ENCODE results near the gene KCNG4. TPM values are rescaled to one million over a fixed set of nuclear protein-coding genes. Genes with fewer than 3 reads are reported as not detected.

Gene KCNG4, protein sequence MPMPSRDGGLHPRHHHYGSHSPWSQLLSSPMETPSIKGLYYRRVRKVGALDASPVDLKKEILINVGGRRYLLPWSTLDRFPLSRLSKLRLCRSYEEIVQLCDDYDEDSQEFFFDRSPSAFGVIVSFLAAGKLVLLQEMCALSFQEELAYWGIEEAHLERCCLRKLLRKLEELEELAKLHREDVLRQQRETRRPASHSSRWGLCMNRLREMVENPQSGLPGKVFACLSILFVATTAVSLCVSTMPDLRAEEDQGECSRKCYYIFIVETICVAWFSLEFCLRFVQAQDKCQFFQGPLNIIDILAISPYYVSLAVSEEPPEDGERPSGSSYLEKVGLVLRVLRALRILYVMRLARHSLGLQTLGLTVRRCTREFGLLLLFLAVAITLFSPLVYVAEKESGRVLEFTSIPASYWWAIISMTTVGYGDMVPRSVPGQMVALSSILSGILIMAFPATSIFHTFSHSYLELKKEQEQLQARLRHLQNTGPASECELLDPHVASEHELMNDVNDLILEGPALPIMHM
- total RNA-seq (ENCODE audit: low replicate concordance), result not detected in 2 replicates

GRCh38 chr16:84239909-84240308 is at the start of gene KCNG4:
Gene KCNG4, minus strand, starts transcription at chr16:84240012. Its CDS starts 2,527 bp downstream, at chr16:84237485.
- Histone ChIP-seq H3K79me2 (ENCODE audit: low read depth) (no peaks in the 10 kb centered on the region), H4K20me1 (ENCODE audit: low read depth) (no peaks in the 10 kb centered on the region), H2AFZ (replicated peaks) (no peak within 1 kb of the TSS), H3K9ac (no peak within 1 kb of the TSS), H3F3A (ENCODE audit: low read depth) (no peaks in the 10 kb centered on the region), H3K27ac (no peak within 1 kb of the TSS), H3K4me1 (no peaks in the 10 kb centered on the region), H3K27me3 (no peaks in the 10 kb centered on the region), H3K4me3 (no peak within 1 kb of the TSS), H3K9me3 (ENCODE audit: low read depth) (no peaks in the 10 kb centered on the region), H3K36me3 (no peaks in the 10 kb centered on the region), H3K4me2 (no peak within 1 kb of the TSS)
- peak within 1 kb of the TSS; percentile 27 for H3K4me3 Mint-ChIP-seq
- DNase-seq (ENCODE audit: low spot score), result no peak
- no peaks in the 10 kb centered on the region for H3K9me3 Mint-ChIP-seq
- peak within 1 kb of the TSS; percentile 37 for H3K27ac Mint-ChIP-seq
- H3K4me1 Mint-ChIP-seq, result peaks cover 21% of the 10 kb centered on the region
- no peaks in the 10 kb centered on the region for H3K27me3 Mint-ChIP-seq (ENCODE audit: insufficient read depth, low read depth)
- TF ChIP-seq CTCF (IDR thresholded peaks at IDR 0.05) (no peak), EZH2 (IDR thresholded peaks at IDR 0.05) (no peak), EZH2phosphoT487 (IDR thresholded peaks at IDR 0.05) (no peak)
- H3K36me3 Mint-ChIP-seq, result no peaks in the 10 kb centered on the region

DNA sequence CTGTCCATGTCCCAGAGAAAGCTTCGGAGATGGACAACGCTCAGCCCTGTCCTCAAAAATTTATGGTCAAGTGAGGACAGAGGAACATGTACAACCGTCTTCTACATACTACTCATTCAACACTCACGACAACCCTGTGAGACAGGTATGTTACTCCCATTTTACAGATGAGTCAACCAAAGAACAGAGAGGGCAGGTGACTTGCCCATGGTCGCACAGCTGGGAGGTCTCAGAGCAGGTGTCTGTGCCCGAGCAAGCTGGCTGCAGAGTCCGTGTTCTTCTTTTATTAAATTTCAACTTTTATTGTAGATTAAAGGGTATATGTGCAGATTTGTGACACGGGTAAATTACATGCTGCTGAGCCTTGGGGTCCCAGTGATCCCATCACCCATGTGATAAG is 49.1 kb upstream of the KCNG4 start:
- H3F3A ChIP-seq (ENCODE audit: low read depth), result no peaks in the 10 kb centered on the region

DNA sequence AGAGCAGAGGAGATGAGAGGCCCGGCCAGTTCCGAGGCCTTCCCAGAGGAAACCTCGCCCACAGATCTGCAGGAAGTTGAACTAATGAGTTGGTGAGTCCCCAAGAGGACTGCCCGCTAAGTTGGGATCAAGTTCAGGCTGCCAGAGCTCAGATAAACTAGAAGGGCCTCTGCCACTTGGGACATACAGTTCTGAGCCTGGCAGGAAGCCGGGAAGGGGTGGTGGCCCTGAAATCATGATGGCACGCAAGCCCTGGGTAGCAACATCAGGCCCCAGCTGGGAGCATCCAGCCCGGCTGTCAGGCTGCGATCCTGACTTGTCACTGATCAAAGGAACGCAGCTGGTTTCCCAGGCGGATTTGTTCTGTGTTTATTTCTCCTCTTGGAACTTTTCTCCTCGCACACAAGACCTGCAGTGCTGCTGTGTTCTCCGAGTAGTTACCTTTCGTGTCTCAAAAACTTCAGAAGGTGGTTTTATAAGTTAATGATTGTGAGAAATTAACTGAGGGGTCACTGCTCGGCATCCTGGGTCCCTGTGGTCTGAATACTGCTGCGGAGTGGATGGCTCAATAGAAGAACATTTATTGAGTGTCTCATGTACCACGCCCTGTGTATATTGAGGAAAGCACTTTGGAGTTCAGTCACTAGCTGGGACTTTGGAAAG is 46.9 kb upstream of the KCNG4 start:
- Mint-ChIP-seq H3K27me3 (ENCODE audit: insufficient read depth, low read depth) (peaks cover 24% of the 10 kb centered on the region), H3K9me3 (peaks cover 8% of the 10 kb centered on the region), H3K4me3 (no peak overlapping the region), H3K27ac (no peak overlapping the region), H3K4me1 (peaks cover 40% of the 10 kb centered on the region), H3K36me3 (no peaks in the 10 kb centered on the region)
- no peak overlapping the region for H3K9ac ChIP-seq
- peaks cover 7% of the 10 kb centered on the region for H3K4me1 ChIP-seq
- no peak overlapping the region for H2AFZ ChIP-seq (replicated peaks)
- no peaks in the 10 kb centered on the region for H4K20me1 ChIP-seq (ENCODE audit: low read depth)
- no peak overlapping the region for H3K4me2 ChIP-seq
- DNase-seq (ENCODE audit: low spot score), result no peak
- peaks cover 13% of the 10 kb centered on the region for H3K27me3 ChIP-seq
- H3K79me2 ChIP-seq (ENCODE audit: low read depth), result no peaks in the 10 kb centered on the region
- no peaks in the 10 kb centered on the region for H3K9me3 ChIP-seq (ENCODE audit: low read depth)
- no peaks in the 10 kb centered on the region for H3F3A ChIP-seq (ENCODE audit: low read depth)
- no peak overlapping the region for H3K4me3 ChIP-seq
- no peak for TF ChIP-seq EZH2phosphoT487 (IDR thresholded peaks at IDR 0.05)
- TF ChIP-seq EZH2 (IDR thresholded peaks at IDR 0.05), result no peak
- no peak for TF ChIP-seq CTCF (IDR thresholded peaks at IDR 0.05)
- H3K27ac ChIP-seq, result no peak overlapping the region
- H3K36me3 ChIP-seq, result no peaks in the 10 kb centered on the region

More for the DNA sequence above, 49.1 kb upstream of the KCNG4 start:
- no peak for DNase-seq (ENCODE audit: low spot score)
- Mint-ChIP-seq H3K4me1 (peaks cover 32% of the 10 kb centered on the region), H3K27me3 (ENCODE audit: insufficient read depth, low read depth) (peaks cover 22% of the 10 kb centered on the region), H3K36me3 (no peaks in the 10 kb centered on the region), H3K27ac (no peak overlapping the region), H3K9me3 (peaks cover 8% of the 10 kb centered on the region), H3K4me3 (no peak overlapping the region)
- Histone ChIP-seq H2AFZ (replicated peaks) (no peak overlapping the region), H3K79me2 (ENCODE audit: low read depth) (no peaks in the 10 kb centered on the region), H3K27me3 (peaks cover 13% of the 10 kb centered on the region), H3K9me3 (ENCODE audit: low read depth) (no peaks in the 10 kb centered on the region), H3K4me3 (no peak overlapping the region), H3K4me1 (peaks cover 4% of the 10 kb centered on the region), H3K36me3 (no peaks in the 10 kb centered on the region), H3K4me2 (no peak overlapping the region), H4K20me1 (ENCODE audit: low read depth) (no peaks in the 10 kb centered on the region), H3K9ac (no peak overlapping the region), H3K27ac (no peak overlapping the region)
- TF ChIP-seq CTCF (IDR thresholded peaks at IDR 0.05) (no peak), EZH2 (IDR thresholded peaks at IDR 0.05) (no peak), EZH2phosphoT487 (IDR thresholded peaks at IDR 0.05) (no peak)

Measured in neural progenitor cell (in vitro differentiated cells).